HEK293T (cell line): Measurements from ENCODE around the gene SETMAR.

Source experiments
- ARNT ChIP-seq: fragments of 450-650 bp; IDR thresholded peaks from 2 replicates; pipeline ENCODE4 v1.6.1; 2017; ENCODE audit warnings: mild to moderate bottlenecking
- BHLHE40 ChIP-seq: fragments of 450-650 bp; IDR thresholded peaks from 2 replicates; pipeline ENCODE4 v1.6.1; 2016; ENCODE audit warnings: mild to moderate bottlenecking, moderate library complexity, borderline replicate concordance
- ELF4 ChIP-seq: fragments of 450-650 bp; IDR thresholded peaks from 2 replicates; pipeline ENCODE4 v1.6.1; 2017; ENCODE audit warnings: antibody characterized with exemption
- FOXA1 ChIP-seq: fragments of 450-650 bp; IDR thresholded peaks from 2 replicates; pipeline ENCODE4 v1.6.1; 2016; ENCODE audit warnings: mild to moderate bottlenecking
- FOXK2 ChIP-seq: fragments of 450-650 bp; IDR thresholded peaks from 2 replicates; pipeline ENCODE4 v1.6.1; 2016; ENCODE audit warnings: mild to moderate bottlenecking
- FOXM1 ChIP-seq: fragments of 450-650 bp; IDR thresholded peaks from 2 replicates; pipeline ENCODE4 v1.6.1; 2017; ENCODE audit warnings: mild to moderate bottlenecking, borderline replicate concordance
- HDGF ChIP-seq: fragments of 450-650 bp; IDR thresholded peaks from 2 replicates; pipeline ENCODE4 v1.6.1; 2017; ENCODE audit warnings: antibody characterized with exemption, borderline replicate concordance
- LEF1 ChIP-seq: fragments of 450-650 bp; IDR thresholded peaks from 2 replicates; pipeline ENCODE4 v1.6.1; 2017; ENCODE audit warnings: mild to moderate bottlenecking, borderline replicate concordance
- SP1 ChIP-seq: fragments of 450-650 bp; IDR thresholded peaks from 2 replicates; pipeline ENCODE4 v1.6.1; 2017
- SUZ12 ChIP-seq: fragments of 450-650 bp; IDR thresholded peaks from 2 replicates; pipeline ENCODE4 v1.6.1; 2016; ENCODE audit warnings: mild to moderate bottlenecking
- ZNF384 ChIP-seq: fragments of 450-650 bp; IDR thresholded peaks from 2 replicates; pipeline ENCODE4 v1.6.1; 2016
- TF ChIP-seq, protein P1 (sequence below): fragments of 450-650 bp; IDR thresholded peaks from 2 replicates; pipeline ENCODE4 v1.6.1; 2016

GRCh38 chr3:4294616-4295327, 8.4 kb upstream of the SETMAR start:
- no peak for TF ChIP-seq FOXK2
- no peak for TF ChIP-seq HDGF
- TF ChIP-seq LEF1: no peak
- no peak for TF ChIP-seq ZNF384
- TF ChIP-seq SUZ12: no peak
- TF ChIP-seq FOXM1: no peak
- TF ChIP-seq, protein P1, sequence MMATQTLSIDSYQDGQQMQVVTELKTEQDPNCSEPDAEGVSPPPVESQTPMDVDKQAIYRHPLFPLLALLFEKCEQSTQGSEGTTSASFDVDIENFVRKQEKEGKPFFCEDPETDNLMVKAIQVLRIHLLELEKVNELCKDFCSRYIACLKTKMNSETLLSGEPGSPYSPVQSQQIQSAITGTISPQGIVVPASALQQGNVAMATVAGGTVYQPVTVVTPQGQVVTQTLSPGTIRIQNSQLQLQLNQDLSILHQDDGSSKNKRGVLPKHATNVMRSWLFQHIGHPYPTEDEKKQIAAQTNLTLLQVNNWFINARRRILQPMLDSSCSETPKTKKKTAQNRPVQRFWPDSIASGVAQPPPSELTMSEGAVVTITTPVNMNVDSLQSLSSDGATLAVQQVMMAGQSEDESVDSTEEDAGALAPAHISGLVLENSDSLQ: no peak
- TF ChIP-seq SP1: no peak
- TF ChIP-seq ELF4: no peak
- no peak for TF ChIP-seq FOXA1
- no peak for TF ChIP-seq BHLHE40
- TF ChIP-seq ARNT: no peak
